ENCODE data around the gene NPAS3. TPM values are rescaled to one million over a fixed set of nuclear protein-coding genes. Genes with fewer than 3 reads are reported as not detected.
A peak's percentile ranks its signal among the peaks of the same experiment; 100 is the strongest.

Gene NPAS3
- total RNA-seq, 2 experiments from 2014 or later: not detected

DNA sequence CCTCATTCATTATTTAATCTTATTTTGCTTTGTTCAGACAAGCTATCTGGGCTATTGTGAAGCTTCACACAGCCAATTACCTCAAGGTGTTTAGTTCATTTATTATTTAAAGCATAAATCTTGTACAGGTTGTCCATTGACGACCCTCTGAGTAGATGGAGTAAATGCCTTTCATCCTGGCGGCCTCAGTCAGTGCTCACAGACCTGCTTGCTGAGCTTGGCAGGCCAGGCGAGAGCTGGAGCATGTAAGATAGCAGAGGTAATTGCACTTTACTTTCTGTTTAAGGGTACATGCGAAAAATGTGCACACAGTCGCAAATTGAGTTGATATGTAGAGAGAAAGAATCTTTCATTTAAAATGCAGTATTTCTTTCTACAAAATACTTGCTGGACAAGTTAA, 224.4 kb downstream of the NPAS3 start:
- peak overlapping the region; percentile 52 for H3K4me2 ChIP-seq (ENCODE audit: low read length)
- no peaks in the 10 kb centered on the region for H3K9me2 ChIP-seq (ENCODE audit: insufficient read depth, low read length)
- DNase-seq (ENCODE audit: low spot score): peak; percentile 11
- no peak for TF ChIP-seq EZH2phosphoT487 (IDR thresholded peaks at IDR 0.05; ENCODE audit: borderline replicate concordance, low read depth, low read length)
- TF ChIP-seq CTCF (conservative IDR thresholded peaks at IDR 0.05; ENCODE audit: low read length): no peak
- H3K79me2 ChIP-seq (ENCODE audit: insufficient read depth, low read depth, low read length): no peaks in the 10 kb centered on the region
- H4K20me1 ChIP-seq (ENCODE audit: insufficient read depth, low read length): no peaks in the 10 kb centered on the region
- no peaks in the 10 kb centered on the region for H3K36me3 ChIP-seq (ENCODE audit: insufficient read depth, low read length)
- H3K27ac ChIP-seq (ENCODE audit: low read depth, low read length, poor library complexity, severe bottlenecking): no peak overlapping the region
- peaks cover 33% of the 10 kb centered on the region for H3K4me1 ChIP-seq (ENCODE audit: insufficient read depth, low read length, poor library complexity, severe bottlenecking)
- no TSS peak for BruUV-seq (replicated peaks)
- H3K9me3 ChIP-seq (ENCODE audit: low read length): no peaks in the 10 kb centered on the region
- no peak overlapping the region for H3K4me3 ChIP-seq (ENCODE audit: low read depth, low read length, poor library complexity, severe bottlenecking)
- intact Hi-C loops (cut with micrococcal nuclease; ENCODE audit: unreplicated experiment): loop anchor here (10.0 kb wide), 1 partner anchor 178 kb away; no protein-coding TSS in a partner anchor
- peak overlapping the region; percentile 43; the same call in 1 of the 2 replicates for H2AFZ ChIP-seq (ENCODE audit: low read length)
- ChIA-PET CTCF (ENCODE audit: unreplicated experiment) (no interaction called here), POLR2A (interaction anchor here (0.6 to 0.7 kb wide), 2 partner anchors 25 to 277 kb away, joined by 3 to 4 read pairs; no protein-coding TSS in a partner anchor)

GRCh38 chr14:33163600-33163999, 224.9 kb downstream of the NPAS3 start:
- no TSS peak for BruUV-seq (replicated peaks)
- Histone ChIP-seq H3K4me3 (ENCODE audit: low read depth, low read length, poor library complexity, severe bottlenecking) (no peak overlapping the region), H2AFZ (ENCODE audit: low read length) (peak overlapping the region; percentile 43; the same call in 1 of the 2 replicates), H3K4me1 (ENCODE audit: insufficient read depth, low read length, poor library complexity, severe bottlenecking) (peaks cover 33% of the 10 kb centered on the region), H3K9me3 (ENCODE audit: low read length) (no peaks in the 10 kb centered on the region), H3K9me2 (ENCODE audit: insufficient read depth, low read length) (no peaks in the 10 kb centered on the region), H3K36me3 (ENCODE audit: insufficient read depth, low read length) (no peaks in the 10 kb centered on the region; the same call in 1 of the 2 replicates), H3K4me2 (ENCODE audit: low read length) (peak overlapping the region; percentile 52), H4K20me1 (ENCODE audit: insufficient read depth, low read length) (no peaks in the 10 kb centered on the region), H3K27ac (ENCODE audit: low read depth, low read length, poor library complexity, severe bottlenecking) (no peak overlapping the region), H3K79me2 (ENCODE audit: insufficient read depth, low read depth, low read length) (no peaks in the 10 kb centered on the region)
- ChIA-PET CTCF (ENCODE audit: unreplicated experiment) (no interaction called here), POLR2A (interaction anchor here (0.5 to 0.7 kb wide), 4 partner anchors 25 to 452 kb away, joined by 3 to 5 read pairs (median 4); no protein-coding TSS in a partner anchor)
- no peak for TF ChIP-seq CTCF (conservative IDR thresholded peaks at IDR 0.05; ENCODE audit: low read length)
- no peak for TF ChIP-seq EZH2phosphoT487 (IDR thresholded peaks at IDR 0.05; ENCODE audit: borderline replicate concordance, low read depth, low read length)
- intact Hi-C loops (cut with micrococcal nuclease; ENCODE audit: unreplicated experiment): loop anchor here (10.0 kb wide), 1 partner anchor 179 kb away; no protein-coding TSS in a partner anchor
- peak; percentile 20 for DNase-seq (ENCODE audit: low spot score)

DNA sequence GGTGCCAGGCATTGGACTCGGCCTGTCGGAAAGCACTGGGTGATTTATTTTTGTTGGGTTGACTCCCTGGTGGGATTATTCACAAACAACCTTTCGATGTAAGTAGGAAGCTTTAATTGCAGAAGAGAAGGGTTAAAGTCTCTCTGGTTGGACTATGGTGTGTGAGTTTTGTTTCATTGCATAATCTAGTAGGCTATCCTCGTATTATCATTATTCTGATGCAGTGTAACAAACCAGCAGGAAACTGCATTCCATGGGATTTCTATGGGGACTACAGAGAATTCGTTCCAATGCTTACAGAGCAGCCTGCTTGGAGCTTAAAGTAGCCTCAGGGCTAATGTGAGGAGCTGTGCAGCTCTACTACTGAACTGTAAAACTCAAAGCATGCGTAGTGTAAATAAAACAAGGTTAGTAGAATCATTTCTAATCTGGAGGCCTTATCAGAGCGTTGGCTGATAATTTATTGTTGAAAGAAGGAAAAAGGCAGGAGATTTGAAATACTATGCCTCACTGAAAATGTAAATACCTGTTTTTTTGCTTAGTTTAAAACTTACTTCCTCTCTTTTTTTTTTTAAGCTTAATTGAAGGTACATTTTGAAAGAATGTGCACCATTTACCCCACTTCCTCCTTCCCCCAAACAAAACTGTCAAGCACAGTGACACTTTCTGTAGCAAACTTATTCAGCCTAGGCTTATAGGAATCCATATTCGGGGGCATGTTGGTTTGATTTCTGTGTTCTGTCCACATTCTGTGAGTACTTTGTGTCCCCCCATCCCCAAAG, 226.7 kb downstream of the NPAS3 start:
- no peak overlapping the region for H3K4me3 ChIP-seq (ENCODE audit: low read depth, low read length, poor library complexity, severe bottlenecking)
- no peaks in the 10 kb centered on the region for H3K9me2 ChIP-seq (ENCODE audit: insufficient read depth, low read length)
- H3K27ac ChIP-seq (ENCODE audit: low read depth, low read length, poor library complexity, severe bottlenecking): no peak overlapping the region
- POLR2A ChIA-PET: no interaction called here
- peak overlapping the region; percentile 82 for H2AFZ ChIP-seq (ENCODE audit: low read length)
- no peaks in the 10 kb centered on the region; the same call in 1 of the 2 replicates for H3K36me3 ChIP-seq (ENCODE audit: insufficient read depth, low read length)
- peaks cover 33% of the 10 kb centered on the region for H3K4me1 ChIP-seq (ENCODE audit: insufficient read depth, low read length, poor library complexity, severe bottlenecking)
- peak; percentile 23 for DNase-seq (ENCODE audit: low spot score)
- no peaks in the 10 kb centered on the region for H3K9me3 ChIP-seq (ENCODE audit: low read length)
- H4K20me1 ChIP-seq (ENCODE audit: insufficient read depth, low read length): no peaks in the 10 kb centered on the region
- no TSS peak for BruUV-seq (replicated peaks)
- intact Hi-C loops (cut with micrococcal nuclease; ENCODE audit: unreplicated experiment): loop anchor here (10.0 kb wide), 1 partner anchor 181 kb away; no protein-coding TSS in a partner anchor
- TF ChIP-seq CTCF (conservative IDR thresholded peaks at IDR 0.05; ENCODE audit: low read length): no peak
- no peak for TF ChIP-seq EZH2phosphoT487 (IDR thresholded peaks at IDR 0.05; ENCODE audit: borderline replicate concordance, low read depth, low read length)
- peak overlapping the region; percentile 46; the same call in 1 of the 2 replicates for H3K4me2 ChIP-seq (ENCODE audit: low read length)
- H3K79me2 ChIP-seq (ENCODE audit: insufficient read depth, low read depth, low read length): no peaks in the 10 kb centered on the region
- CTCF ChIA-PET (ENCODE audit: unreplicated experiment): no interaction called here
